ENCODE results near the gene TENM3. TPM values are rescaled to one million over a fixed set of nuclear protein-coding genes. Genes with fewer than 3 reads are reported as not detected.

Gene TENM3
- total and polyA plus RNA-seq, 3 donors from 2014 or later: 10.9 to 42.7 (median 42.2) TPM

GRCh38 chr4:182616476-182616875 is 373.3 kb downstream of the TENM3 start:
- intact Hi-C loops (cut with DNase I; ENCODE audit: low total_unique reads): no loop called here
- H3K36me3 ChIP-seq (ENCODE audit: low read depth, missing control alignments): no peaks in the 10 kb centered on the region
- H3K4me1 ChIP-seq: no peaks in the 10 kb centered on the region
- no peaks in the 10 kb centered on the region for H3K9me3 ChIP-seq
- H3K27ac ChIP-seq: no peak overlapping the region
- H3K27me3 ChIP-seq: no peaks in the 10 kb centered on the region
- H3K4me3 ChIP-seq: no peak overlapping the region
- TF ChIP-seq POLR2A (IDR thresholded peaks at IDR 0.05): no peak
- TF ChIP-seq CTCF (IDR thresholded peaks at IDR 0.05): no peak
- WGBS, 2 donors: 79 to 87% methylated on average over 4 of the region's 4 CpGs
- no peak for DNase-seq

- Histone ChIP-seq H3K36me3 (ENCODE audit: low read depth, missing control alignments) (no peaks in the 10 kb centered on the region), H3K4me1 (no peaks in the 10 kb centered on the region), H3K9me3 (no peaks in the 10 kb centered on the region), H3K27ac (no peak overlapping the region), H3K4me3 (no peak overlapping the region), H3K27me3 (no peaks in the 10 kb centered on the region)
- intact Hi-C loops (cut with DNase I; ENCODE audit: low total_unique reads): no loop called here
- TF ChIP-seq POLR2A (IDR thresholded peaks at IDR 0.05) (no peak), CTCF (IDR thresholded peaks at IDR 0.05) (no peak)
- no peak for DNase-seq
- 59 to 82% methylated on average over 5 of the region's 5 CpGs for WGBS, 2 donors
Measured at GRCh38 chr4:182619660-182620059, 376.5 kb downstream of the TENM3 start.

- no peaks in the 10 kb centered on the region for H3K27me3 ChIP-seq
- H3K4me1 ChIP-seq: no peaks in the 10 kb centered on the region
- TF ChIP-seq POLR2A (IDR thresholded peaks at IDR 0.05): no peak
- no peak for TF ChIP-seq CTCF (IDR thresholded peaks at IDR 0.05)
- H3K36me3 ChIP-seq (ENCODE audit: low read depth, missing control alignments): no peaks in the 10 kb centered on the region
- no peak for DNase-seq
- intact Hi-C loops (cut with DNase I; ENCODE audit: low total_unique reads): no loop called here
- no peaks in the 10 kb centered on the region for H3K9me3 ChIP-seq
- no peak overlapping the region for H3K27ac ChIP-seq
- H3K4me3 ChIP-seq: no peak overlapping the region
- 78 to 79% methylated on average over 10 of the region's 10 CpGs for WGBS, 2 donors
Measured at GRCh38 chr4:182620111-182620980, 377.1 kb downstream of the TENM3 start.

GRCh38 chr4:182624281-182624680 is 381.1 kb downstream of the TENM3 start:
- no peak overlapping the region for H3K4me3 ChIP-seq
- H3K27ac ChIP-seq: no peak overlapping the region
- H3K27me3 ChIP-seq: no peaks in the 10 kb centered on the region
- TF ChIP-seq POLR2A (IDR thresholded peaks at IDR 0.05) (no peak), CTCF (IDR thresholded peaks at IDR 0.05) (no peak)
- H3K4me1 ChIP-seq: no peaks in the 10 kb centered on the region
- no peaks in the 10 kb centered on the region for H3K36me3 ChIP-seq (ENCODE audit: low read depth, missing control alignments)
- 85 to 95% methylated on average over 8 of the region's 8 CpGs for WGBS, 2 donors
- intact Hi-C loops (cut with DNase I; ENCODE audit: low total_unique reads): no loop called here
- no peak for DNase-seq
- H3K9me3 ChIP-seq: no peaks in the 10 kb centered on the region

GRCh38 chr4:182625193-182625592 is 382.0 kb downstream of the TENM3 start:
- TF ChIP-seq CTCF (IDR thresholded peaks at IDR 0.05) (no peak), POLR2A (IDR thresholded peaks at IDR 0.05) (no peak)
- Histone ChIP-seq H3K27me3 (no peaks in the 10 kb centered on the region), H3K9me3 (no peaks in the 10 kb centered on the region), H3K27ac (no peak overlapping the region), H3K36me3 (ENCODE audit: low read depth, missing control alignments) (no peaks in the 10 kb centered on the region), H3K4me1 (no peaks in the 10 kb centered on the region), H3K4me3 (no peak overlapping the region)
- intact Hi-C loops (cut with DNase I; ENCODE audit: low total_unique reads): no loop called here
- DNase-seq: no peak
- 95 to 96% methylated on average over 15 to 16 of the region's 16 CpGs for WGBS, 2 donors

All from testis (tissue), 3 donors.